ENCODE results near the gene IPP.

IPP gene

DNA sequence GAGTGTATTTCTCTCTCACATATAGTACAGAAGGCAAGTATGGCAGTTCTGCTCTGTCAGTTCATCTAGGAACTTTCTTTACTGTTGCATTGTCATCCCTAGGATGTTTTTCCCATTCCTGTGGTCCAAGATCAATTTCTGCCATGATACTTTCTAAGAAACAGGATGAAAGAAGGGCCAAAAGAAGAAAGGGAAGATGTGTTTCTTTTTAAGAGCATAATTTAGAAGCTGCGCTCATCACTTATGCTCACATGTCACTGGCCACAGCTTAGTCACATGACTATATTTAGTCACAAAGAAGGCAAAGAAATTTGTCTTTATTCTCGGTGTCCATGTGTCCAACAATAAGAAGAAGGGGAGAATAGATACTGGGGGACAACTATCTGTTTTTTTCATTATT is 45.9 kb upstream of the IPP start (continued):
- TF ChIP-seq, protein P1, sequence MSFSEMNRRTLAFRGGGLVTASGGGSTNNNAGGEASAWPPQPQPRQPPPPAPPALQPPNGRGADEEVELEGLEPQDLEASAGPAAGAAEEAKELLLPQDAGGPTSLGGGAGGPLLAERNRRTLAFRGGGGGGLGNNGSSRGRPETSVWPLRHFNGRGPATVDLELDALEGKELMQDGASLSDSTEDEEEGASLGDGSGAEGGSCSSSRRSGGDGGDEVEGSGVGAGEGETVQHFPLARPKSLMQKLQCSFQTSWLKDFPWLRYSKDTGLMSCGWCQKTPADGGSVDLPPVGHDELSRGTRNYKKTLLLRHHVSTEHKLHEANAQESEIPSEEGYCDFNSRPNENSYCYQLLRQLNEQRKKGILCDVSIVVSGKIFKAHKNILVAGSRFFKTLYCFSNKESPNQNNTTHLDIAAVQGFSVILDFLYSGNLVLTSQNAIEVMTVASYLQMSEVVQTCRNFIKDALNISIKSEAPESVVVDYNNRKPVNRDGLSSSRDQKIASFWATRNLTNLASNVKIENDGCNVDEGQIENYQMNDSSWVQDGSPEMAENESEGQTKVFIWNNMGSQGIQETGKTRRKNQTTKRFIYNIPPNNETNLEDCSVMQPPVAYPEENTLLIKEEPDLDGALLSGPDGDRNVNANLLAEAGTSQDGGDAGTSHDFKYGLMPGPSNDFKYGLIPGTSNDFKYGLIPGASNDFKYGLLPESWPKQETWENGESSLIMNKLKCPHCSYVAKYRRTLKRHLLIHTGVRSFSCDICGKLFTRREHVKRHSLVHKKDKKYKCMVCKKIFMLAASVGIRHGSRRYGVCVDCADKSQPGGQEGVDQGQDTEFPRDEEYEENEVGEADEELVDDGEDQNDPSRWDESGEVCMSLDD (tag by site-specific recombination; IDR thresholded peaks at IDR 0.05), result no peak
- TF ChIP-seq ZNF426 (tag by site-specific recombination; IDR thresholded peaks at IDR 0.05), result no peak
- no peak for TF ChIP-seq ZFP41 (tag by site-specific recombination; IDR thresholded peaks at IDR 0.05; ENCODE audit: borderline replicate concordance)
- no peak for TF ChIP-seq SETDB1 (IDR thresholded peaks at IDR 0.05; ENCODE audit: insufficient read length, low read length)
- TF ChIP-seq ZNF350 (tag by site-specific recombination; IDR thresholded peaks at IDR 0.05), result no peak
- no peak for TF ChIP-seq ZNF658 (tag by site-specific recombination; IDR thresholded peaks at IDR 0.05)
- TF ChIP-seq KLF7 (tag by site-specific recombination; IDR thresholded peaks at IDR 0.05; ENCODE audit: borderline replicate concordance), result no peak
- no peak for TF ChIP-seq HOXA7 (CRISPR knock-in tag; IDR thresholded peaks at IDR 0.05; ENCODE audit: borderline replicate concordance)
- TF ChIP-seq, protein P2, sequence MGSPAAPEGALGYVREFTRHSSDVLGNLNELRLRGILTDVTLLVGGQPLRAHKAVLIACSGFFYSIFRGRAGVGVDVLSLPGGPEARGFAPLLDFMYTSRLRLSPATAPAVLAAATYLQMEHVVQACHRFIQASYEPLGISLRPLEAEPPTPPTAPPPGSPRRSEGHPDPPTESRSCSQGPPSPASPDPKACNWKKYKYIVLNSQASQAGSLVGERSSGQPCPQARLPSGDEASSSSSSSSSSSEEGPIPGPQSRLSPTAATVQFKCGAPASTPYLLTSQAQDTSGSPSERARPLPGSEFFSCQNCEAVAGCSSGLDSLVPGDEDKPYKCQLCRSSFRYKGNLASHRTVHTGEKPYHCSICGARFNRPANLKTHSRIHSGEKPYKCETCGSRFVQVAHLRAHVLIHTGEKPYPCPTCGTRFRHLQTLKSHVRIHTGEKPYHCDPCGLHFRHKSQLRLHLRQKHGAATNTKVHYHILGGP (tag by site-specific recombination; IDR thresholded peaks at IDR 0.05), result no peak

DNA sequence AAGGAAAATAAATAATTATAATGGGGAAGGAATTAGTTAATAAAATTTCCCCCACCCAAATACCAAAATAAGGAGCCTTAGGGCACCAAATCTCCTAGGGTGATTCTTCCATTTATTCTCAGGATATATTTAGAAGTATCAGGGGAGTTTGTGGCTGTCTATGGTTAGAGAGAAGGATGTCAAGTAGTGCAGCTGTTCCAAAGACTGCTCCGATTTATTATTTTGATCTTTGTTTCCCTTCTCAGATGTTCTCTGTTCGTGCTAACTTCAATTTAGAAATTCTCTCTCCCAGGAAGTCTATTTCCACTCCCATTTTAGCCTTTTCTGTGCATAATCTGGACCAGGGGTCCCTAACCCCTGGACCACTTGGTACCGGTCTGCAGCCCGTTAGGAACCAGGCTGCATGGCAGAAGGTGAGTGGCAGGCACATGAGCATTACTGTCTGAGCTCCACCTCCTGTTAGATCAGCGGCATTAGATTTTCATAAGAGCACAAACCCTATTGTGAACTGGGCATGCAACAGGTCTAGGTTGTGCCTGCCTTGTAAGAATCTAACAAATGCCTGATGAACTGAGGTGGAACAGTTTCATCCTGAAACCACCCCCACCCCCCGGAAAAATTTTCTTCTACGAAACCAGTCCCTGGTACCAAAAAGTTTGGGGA is 43.6 kb upstream of the IPP start:
- Histone ChIP-seq H3K4me3 (ENCODE audit: low read depth, low read length) (no peak overlapping the region), H3K27ac (ENCODE audit: extremely low read depth, low read depth, low read length) (no peak overlapping the region), H3K4me1 (ENCODE audit: control insufficient read depth, insufficient read depth, low read length) (no peaks in the 10 kb centered on the region), H3K9me3 (ENCODE audit: control insufficient read depth, insufficient read depth, low read depth, low read length) (no peaks in the 10 kb centered on the region), H3K36me3 (ENCODE audit: control insufficient read depth in 2 of 2, insufficient read depth in 1 of 2, low read length in 2 of 2) (no peaks in the 10 kb centered on the region)
- POLR2A ChIA-PET, result interaction anchor here (0.6 to 1.6 kb wide), 2 partner anchors 8 to 169 kb away, joined by 3 read pairs; no protein-coding TSS in a partner anchor
- CTCF ChIA-PET, result no interaction called here
- TF ChIP-seq, protein P3, sequence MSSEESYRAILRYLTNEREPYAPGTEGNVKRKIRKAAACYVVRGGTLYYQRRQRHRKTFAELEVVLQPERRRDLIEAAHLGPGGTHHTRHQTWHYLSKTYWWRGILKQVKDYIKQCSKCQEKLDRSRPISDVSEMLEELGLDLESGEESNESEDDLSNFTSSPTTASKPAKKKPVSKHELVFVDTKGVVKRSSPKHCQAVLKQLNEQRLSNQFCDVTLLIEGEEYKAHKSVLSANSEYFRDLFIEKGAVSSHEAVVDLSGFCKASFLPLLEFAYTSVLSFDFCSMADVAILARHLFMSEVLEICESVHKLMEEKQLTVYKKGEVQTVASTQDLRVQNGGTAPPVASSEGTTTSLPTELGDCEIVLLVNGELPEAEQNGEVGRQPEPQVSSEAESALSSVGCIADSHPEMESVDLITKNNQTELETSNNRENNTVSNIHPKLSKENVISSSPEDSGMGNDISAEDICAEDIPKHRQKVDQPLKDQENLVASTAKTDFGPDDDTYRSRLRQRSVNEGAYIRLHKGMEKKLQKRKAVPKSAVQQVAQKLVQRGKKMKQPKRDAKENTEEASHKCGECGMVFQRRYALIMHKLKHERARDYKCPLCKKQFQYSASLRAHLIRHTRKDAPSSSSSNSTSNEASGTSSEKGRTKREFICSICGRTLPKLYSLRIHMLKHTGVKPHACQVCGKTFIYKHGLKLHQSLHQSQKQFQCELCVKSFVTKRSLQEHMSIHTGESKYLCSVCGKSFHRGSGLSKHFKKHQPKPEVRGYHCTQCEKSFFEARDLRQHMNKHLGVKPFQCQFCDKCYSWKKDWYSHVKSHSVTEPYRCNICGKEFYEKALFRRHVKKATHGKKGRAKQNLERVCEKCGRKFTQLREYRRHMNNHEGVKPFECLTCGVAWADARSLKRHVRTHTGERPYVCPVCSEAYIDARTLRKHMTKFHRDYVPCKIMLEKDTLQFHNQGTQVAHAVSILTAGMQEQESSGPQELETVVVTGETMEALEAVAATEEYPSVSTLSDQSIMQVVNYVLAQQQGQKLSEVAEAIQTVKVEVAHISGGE (tag by site-specific recombination; conservative IDR thresholded peaks at IDR 0.05; ENCODE audit: low read depth), result no peak
- TF ChIP-seq SCRT1 (tag by site-specific recombination; IDR thresholded peaks at IDR 0.05; ENCODE audit: borderline replicate concordance) (peak; percentile 89), ZNF155 (tag by site-specific recombination; IDR thresholded peaks at IDR 0.05) (no peak), PRDM1 (tag by site-specific recombination; IDR thresholded peaks at IDR 0.05) (no peak), SCRT2 (tag by site-specific recombination; IDR thresholded peaks at IDR 0.05) (peak; percentile 97)

DNA sequence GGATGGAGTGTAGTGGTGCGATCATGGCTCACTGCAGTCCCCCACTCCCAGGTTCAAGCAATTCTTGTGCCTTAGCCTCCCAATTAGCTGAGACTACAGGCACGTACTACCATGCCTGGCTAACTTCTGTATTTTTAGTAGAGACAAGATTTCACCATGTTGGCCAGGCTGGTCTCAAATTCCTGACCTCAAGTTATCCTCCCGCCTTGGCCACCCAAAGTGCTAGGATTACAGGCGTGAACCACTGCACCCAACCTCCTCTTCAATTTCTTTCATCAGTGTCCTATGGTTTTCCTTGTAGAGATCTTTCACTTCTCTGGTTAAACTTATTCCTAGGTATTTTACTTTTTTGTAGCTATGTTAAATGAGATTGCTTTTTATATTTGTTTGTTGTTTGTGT is 42.3 kb upstream of the IPP start:
- no peak overlapping the region for H3K4me3 ChIP-seq (ENCODE audit: low read depth, low read length)
- H3K27ac ChIP-seq (ENCODE audit: extremely low read depth, low read depth, low read length), result no peak overlapping the region
- H3K9me3 ChIP-seq (ENCODE audit: control insufficient read depth, insufficient read depth, low read depth, low read length), result no peaks in the 10 kb centered on the region
- ChIA-PET POLR2A (no interaction called here), CTCF (no interaction called here)
- TF ChIP-seq ZNF768 (tag by site-specific recombination; IDR thresholded peaks at IDR 0.05), result no peak
- no peak for TF ChIP-seq ZNF266 (tag by site-specific recombination; IDR thresholded peaks at IDR 0.05; ENCODE audit: low read depth)
- no peak for TF ChIP-seq ZNF169 (tag by site-specific recombination; IDR thresholded peaks at IDR 0.05)
- H3K4me1 ChIP-seq (ENCODE audit: control insufficient read depth, insufficient read depth, low read length), result no peaks in the 10 kb centered on the region
- no peaks in the 10 kb centered on the region for H3K36me3 ChIP-seq (ENCODE audit: control insufficient read depth in 2 of 2, insufficient read depth in 1 of 2, low read length in 2 of 2)

All from HEK293 (cell line).